ENCODE measurements around the gene SRGAP2C.
A peak's percentile ranks its signal among the peaks of the same experiment; 100 is the strongest.
"Not testable (repeated sequence)": the region's sequence is repeated elsewhere in the genome, so short reads cannot be mapped to it uniquely, and the experiment has no call there.

SRGAP2C gene

GRCh38 chr1:121232445-121233125 is 47.8 kb downstream of the SRGAP2C start:
- not testable (repeated sequence) for H3K36me3 Mint-ChIP-seq (ENCODE audit: low read depth); H3K9me3 Mint-ChIP-seq

GRCh38 chr1:121234090-121234759 is 49.5 kb downstream of the SRGAP2C start:
- not testable (repeated sequence) for H3K27ac Mint-ChIP-seq; H3K4me3 Mint-ChIP-seq; H3K36me3 Mint-ChIP-seq (ENCODE audit: low read depth); H3K4me1 Mint-ChIP-seq (ENCODE audit: low read depth); H3K9me3 Mint-ChIP-seq; H3K27me3 Mint-ChIP-seq

More at GRCh38 chr1:121232445-121233125, 47.8 kb downstream of the SRGAP2C start:
- H3K4me1 Mint-ChIP-seq (ENCODE audit: low read depth); H3K27ac Mint-ChIP-seq; H3K4me3 Mint-ChIP-seq; H3K27me3 Mint-ChIP-seq: not testable (repeated sequence)

- H3K9me3 Mint-ChIP-seq = not testable (repeated sequence)
Measured at GRCh38 chr1:121238384-121238783, 53.6 kb downstream of the SRGAP2C start.

GRCh38 chr1:121243913-121244312 is 59.1 kb downstream of the SRGAP2C start:
- not testable (repeated sequence) for H3K4me3 Mint-ChIP-seq; H3K36me3 Mint-ChIP-seq (ENCODE audit: low read depth); H3K4me1 Mint-ChIP-seq (ENCODE audit: low read depth); H3K9me3 Mint-ChIP-seq; H3K27ac Mint-ChIP-seq; H3K27me3 Mint-ChIP-seq

More at GRCh38 chr1:121238384-121238783, 53.6 kb downstream of the SRGAP2C start:
- not testable (repeated sequence) for H3K36me3 Mint-ChIP-seq (ENCODE audit: low read depth); H3K27ac Mint-ChIP-seq; H3K27me3 Mint-ChIP-seq; H3K4me1 Mint-ChIP-seq (ENCODE audit: low read depth); H3K4me3 Mint-ChIP-seq

GRCh38 chr1:121246399-121246798 is 61.6 kb downstream of the SRGAP2C start:
- H3K4me1 Mint-ChIP-seq (ENCODE audit: low read depth); H3K27ac Mint-ChIP-seq; H3K27me3 Mint-ChIP-seq; H3K4me3 Mint-ChIP-seq; H3K36me3 Mint-ChIP-seq (ENCODE audit: low read depth); H3K9me3 Mint-ChIP-seq: not testable (repeated sequence)

GRCh38 chr1:121252656-121253055 is 67.9 kb downstream of the SRGAP2C start:
- not testable (repeated sequence) for H3K27ac Mint-ChIP-seq; H3K36me3 Mint-ChIP-seq (ENCODE audit: low read depth); H3K27me3 Mint-ChIP-seq; H3K4me1 Mint-ChIP-seq (ENCODE audit: low read depth); H3K9me3 Mint-ChIP-seq; H3K4me3 Mint-ChIP-seq

- not testable (repeated sequence) for H3K27ac Mint-ChIP-seq; H3K9me3 Mint-ChIP-seq; H3K27me3 Mint-ChIP-seq; H3K36me3 Mint-ChIP-seq (ENCODE audit: low read depth); H3K4me3 Mint-ChIP-seq; H3K4me1 Mint-ChIP-seq (ENCODE audit: low read depth)
Measured at GRCh38 chr1:121254618-121255017, 69.8 kb downstream of the SRGAP2C start.

- not testable (repeated sequence) for H3K36me3 Mint-ChIP-seq (ENCODE audit: low read depth); H3K4me1 Mint-ChIP-seq (ENCODE audit: low read depth); H3K27me3 Mint-ChIP-seq; H3K9me3 Mint-ChIP-seq; H3K4me3 Mint-ChIP-seq; H3K27ac Mint-ChIP-seq
Measured at GRCh38 chr1:121257632-121258031, 72.9 kb downstream of the SRGAP2C start.

- not testable (repeated sequence) for H3K4me3 Mint-ChIP-seq; H3K27ac Mint-ChIP-seq; H3K36me3 Mint-ChIP-seq (ENCODE audit: low read depth); H3K27me3 Mint-ChIP-seq; H3K9me3 Mint-ChIP-seq; H3K4me1 Mint-ChIP-seq (ENCODE audit: low read depth)
Measured at GRCh38 chr1:121258134-121258533, 73.4 kb downstream of the SRGAP2C start.

GRCh38 chr1:121260205-121260604 is 75.4 kb downstream of the SRGAP2C start:
- not testable (repeated sequence) for H3K4me1 Mint-ChIP-seq (ENCODE audit: low read depth); H3K36me3 Mint-ChIP-seq (ENCODE audit: low read depth); H3K27me3 Mint-ChIP-seq; H3K9me3 Mint-ChIP-seq; H3K27ac Mint-ChIP-seq; H3K4me3 Mint-ChIP-seq

- H3K27me3 Mint-ChIP-seq; H3K36me3 Mint-ChIP-seq (ENCODE audit: low read depth); H3K27ac Mint-ChIP-seq; H3K9me3 Mint-ChIP-seq; H3K4me3 Mint-ChIP-seq; H3K4me1 Mint-ChIP-seq (ENCODE audit: low read depth): not testable (repeated sequence)
Measured at GRCh38 chr1:121262163-121262562, 77.4 kb downstream of the SRGAP2C start.

GRCh38 chr1:121263789-121264244 is 79.0 kb downstream of the SRGAP2C start:
- not testable (repeated sequence) for H3K9me3 Mint-ChIP-seq

GRCh38 chr1:121267072-121267471 is 82.3 kb downstream of the SRGAP2C start:
- H3K4me1 Mint-ChIP-seq (ENCODE audit: low read depth) = peaks cover 15% of the 10 kb centered on the region
- not testable (repeated sequence) for H3K27ac Mint-ChIP-seq; H3K4me3 Mint-ChIP-seq; H3K9me3 Mint-ChIP-seq; H3K36me3 Mint-ChIP-seq (ENCODE audit: low read depth); H3K27me3 Mint-ChIP-seq

More at GRCh38 chr1:121263789-121264244, 79.0 kb downstream of the SRGAP2C start:
- not testable (repeated sequence) for H3K4me3 Mint-ChIP-seq; H3K4me1 Mint-ChIP-seq (ENCODE audit: low read depth); H3K27ac Mint-ChIP-seq; H3K27me3 Mint-ChIP-seq; H3K36me3 Mint-ChIP-seq (ENCODE audit: low read depth)

- H3K27me3 Mint-ChIP-seq; H3K9me3 Mint-ChIP-seq; H3K36me3 Mint-ChIP-seq (ENCODE audit: low read depth); H3K27ac Mint-ChIP-seq; H3K4me3 Mint-ChIP-seq: not testable (repeated sequence)
- H3K4me1 Mint-ChIP-seq (ENCODE audit: low read depth) = peaks cover 14% of the 10 kb centered on the region
Measured at GRCh38 chr1:121269309-121269708, 84.5 kb downstream of the SRGAP2C start.

GRCh38 chr1:121269973-121270372 is 85.2 kb downstream of the SRGAP2C start:
- not testable (repeated sequence) for H3K9me3 Mint-ChIP-seq; H3K36me3 Mint-ChIP-seq (ENCODE audit: low read depth); H3K27me3 Mint-ChIP-seq
- peak overlapping the region; percentile 83 for H3K4me3 Mint-ChIP-seq
- H3K4me1 Mint-ChIP-seq (ENCODE audit: low read depth) = peaks cover 14% of the 10 kb centered on the region
- peak overlapping the region; percentile 93 for H3K27ac Mint-ChIP-seq

- not testable (repeated sequence) for H3K36me3 Mint-ChIP-seq (ENCODE audit: low read depth); H3K4me3 Mint-ChIP-seq; H3K9me3 Mint-ChIP-seq; H3K27ac Mint-ChIP-seq; H3K27me3 Mint-ChIP-seq
- peaks cover 14% of the 10 kb centered on the region for H3K4me1 Mint-ChIP-seq (ENCODE audit: low read depth)
Measured at GRCh38 chr1:121271143-121271715, 86.5 kb downstream of the SRGAP2C start.
